ENCODE results near the gene PIGR.

- TF ChIP-seq CTCF (IDR thresholded peaks at IDR 0.05; ENCODE audit: poor library complexity, severe bottlenecking) (no peak), POLR2AphosphoS5 (IDR thresholded peaks at IDR 0.05) (no peak), TAF1 (IDR thresholded peaks at IDR 0.05; ENCODE audit: low read depth) (no peak), RAD21 (conservative IDR thresholded peaks at IDR 0.05) (no peak), EP300 (conservative IDR thresholded peaks at IDR 0.05; ENCODE audit: poor library complexity, severe bottlenecking) (no peak)
Observed at GRCh38 chr1:206915030-206915735, 31.1 kb downstream of the PIGR start.

Measured in neural cell (in vitro differentiated cells).